Measurements from ENCODE around the gene IGSF21. TPM values are rescaled to one million over a fixed set of nuclear protein-coding genes. Genes with fewer than 3 reads are reported as not detected.

IGSF21 gene
- total and polyA plus RNA-seq, 2 donors (not counting 1 experiment from before 2014, with no cell fraction given) = not detected

DNA sequence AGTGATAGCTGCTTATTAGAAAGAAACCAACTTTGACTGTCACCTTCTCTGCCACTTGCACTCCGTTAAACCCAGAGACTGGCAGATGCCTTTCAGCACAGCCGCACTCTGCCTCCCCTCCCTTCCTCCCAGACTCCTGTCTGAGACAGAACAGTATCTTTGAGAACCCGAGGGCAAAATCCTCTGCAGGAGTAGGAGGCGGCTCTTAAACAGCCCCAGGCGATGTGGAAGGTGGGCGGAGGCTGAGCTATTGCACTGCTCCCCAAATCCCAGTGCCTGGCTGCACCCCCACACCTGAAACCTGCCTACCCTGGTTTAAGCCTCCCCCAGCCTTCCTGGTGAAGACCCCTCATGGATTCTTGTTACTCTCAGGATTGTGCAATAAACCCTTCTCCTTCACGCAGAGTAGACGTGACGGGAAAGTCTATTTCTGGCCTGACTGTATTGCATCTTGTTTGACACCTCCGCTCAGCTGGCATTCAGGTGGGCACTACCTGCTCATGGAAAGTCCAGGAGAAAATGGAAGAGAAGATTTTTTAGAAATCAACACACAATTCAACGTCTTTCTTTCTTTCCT is 34.4 kb upstream of the IGSF21 start:
- ATAC-seq (ENCODE audit: low read depth) = no peak
- no peaks in the 10 kb centered on the region for H3K9me3 ChIP-seq (ENCODE audit: control extremely low read depth in 1 of 3, control insufficient read depth in 2 of 3, insufficient read depth in 1 of 3, low read length in 2 of 3)
- H3K27ac Mint-ChIP-seq = no peak overlapping the region
- H3K79me2 ChIP-seq (ENCODE audit: control insufficient read depth, insufficient read depth, low read length) = no peaks in the 10 kb centered on the region
- H3K4me1 Mint-ChIP-seq = no peaks in the 10 kb centered on the region
- intact Hi-C loops (cut with micrococcal nuclease) = no loop called here
- no peak overlapping the region for H3K4me3 Mint-ChIP-seq
- no peak overlapping the region for H2AFZ ChIP-seq (ENCODE audit: insufficient read depth, low read depth, low read length, poor library complexity, severe bottlenecking)
- H3K9me3 Mint-ChIP-seq (ENCODE audit: insufficient read depth) = no peaks in the 10 kb centered on the region
- no peaks in the 10 kb centered on the region for H3K36me3 ChIP-seq (replicated peaks in 1 of 2; ENCODE audit: control extremely low read depth in 1 of 2, control insufficient read depth in 1 of 2, extremely low read depth in 1 of 2, insufficient read depth in 2 of 2, low read length in 1 of 2)
- no peak overlapping the region for H3K4me2 ChIP-seq (replicated peaks; ENCODE audit: low read depth, low read length, poor library complexity, severe bottlenecking)
- 86% methylated on average over 7 of the region's 11 CpGs for WGBS (ENCODE audit: insufficient coverage)
- H3K4me1 ChIP-seq (ENCODE audit: control insufficient read depth in 2 of 2, insufficient read depth in 2 of 2, low read length in 2 of 2) = no peaks in the 10 kb centered on the region
- no peak overlapping the region for H3K27ac ChIP-seq (ENCODE audit: low read length in 2 of 2)
- H4K20me1 ChIP-seq (ENCODE audit: control insufficient read depth, insufficient read depth, low read length, poor library complexity, severe bottlenecking) = no peaks in the 10 kb centered on the region
- TF ChIP-seq CTCF (IDR thresholded peaks at IDR 0.05) (no peak), EZH2 (IDR thresholded peaks at IDR 0.05; ENCODE audit: borderline replicate concordance, insufficient read depth, low read depth, low read length, poor library complexity, severe bottlenecking) (no peak)
- no peaks in the 10 kb centered on the region for H3K27me3 ChIP-seq (replicated peaks in 1 of 4; ENCODE audit: control extremely low read depth in 1 of 4, control insufficient read depth in 3 of 4, insufficient read depth in 4 of 4, low read length in 3 of 4)
- POLR2A ChIA-PET = no interaction called here
- H3K9ac ChIP-seq (ENCODE audit: low read length) = no peak overlapping the region
- peaks cover 15% of the 10 kb centered on the region for H3K27me3 Mint-ChIP-seq
- H3K4me3 ChIP-seq (ENCODE audit: control extremely low read depth in 1 of 5, extremely low read depth in 1 of 5, insufficient read depth in 1 of 5, low read depth in 2 of 5, low read length in 4 of 5) = no peak overlapping the region
- CTCF ChIA-PET = no interaction called here
- no peak for DNase-seq

GRCh38 chr1:18077657-18078215 is 29.9 kb upstream of the IGSF21 start:
- H2AFZ ChIP-seq (ENCODE audit: insufficient read depth, low read depth, low read length, poor library complexity, severe bottlenecking) = no peak overlapping the region
- intact Hi-C loops (cut with micrococcal nuclease) = no loop called here
- H3K4me1 ChIP-seq (ENCODE audit: control insufficient read depth in 2 of 2, insufficient read depth in 2 of 2, low read length in 2 of 2) = no peaks in the 10 kb centered on the region
- peaks cover 10% of the 10 kb centered on the region for H3K27me3 Mint-ChIP-seq
- no peak overlapping the region for H3K4me2 ChIP-seq (replicated peaks; ENCODE audit: low read depth, low read length, poor library complexity, severe bottlenecking)
- TF ChIP-seq CTCF (IDR thresholded peaks at IDR 0.05) = no peak
- TF ChIP-seq EZH2 (IDR thresholded peaks at IDR 0.05; ENCODE audit: borderline replicate concordance, insufficient read depth, low read depth, low read length, poor library complexity, severe bottlenecking) = no peak
- no peak overlapping the region for H3K27ac Mint-ChIP-seq
- no peak overlapping the region for H3K9ac ChIP-seq (ENCODE audit: low read length)
- H3K9me3 ChIP-seq (ENCODE audit: control extremely low read depth in 1 of 3, control insufficient read depth in 2 of 3, insufficient read depth in 1 of 3, low read length in 2 of 3) = no peaks in the 10 kb centered on the region
- H3K4me3 ChIP-seq (ENCODE audit: control extremely low read depth in 1 of 5, extremely low read depth in 1 of 5, insufficient read depth in 1 of 5, low read depth in 2 of 5, low read length in 4 of 5) = no peak overlapping the region
- H3K9me3 Mint-ChIP-seq (ENCODE audit: insufficient read depth) = no peaks in the 10 kb centered on the region
- H3K4me1 Mint-ChIP-seq = no peaks in the 10 kb centered on the region
- 45% methylated on average over 7 of the region's 7 CpGs for WGBS (ENCODE audit: insufficient coverage)
- H4K20me1 ChIP-seq (ENCODE audit: control insufficient read depth, insufficient read depth, low read length, poor library complexity, severe bottlenecking) = no peaks in the 10 kb centered on the region
- H3K27me3 ChIP-seq (replicated peaks in 1 of 4; ENCODE audit: control extremely low read depth in 1 of 4, control insufficient read depth in 3 of 4, insufficient read depth in 4 of 4, low read length in 3 of 4) = no peaks in the 10 kb centered on the region
- CTCF ChIA-PET = no interaction called here
- H3K79me2 ChIP-seq (ENCODE audit: control insufficient read depth, insufficient read depth, low read length) = no peaks in the 10 kb centered on the region
- DNase-seq (no peak), ATAC-seq (ENCODE audit: low read depth) (no peak)
- no peak overlapping the region for H3K27ac ChIP-seq (ENCODE audit: low read length in 2 of 2)
- H3K4me3 Mint-ChIP-seq = no peak overlapping the region
- no peaks in the 10 kb centered on the region for H3K36me3 ChIP-seq (replicated peaks in 1 of 2; ENCODE audit: control extremely low read depth in 1 of 2, control insufficient read depth in 1 of 2, extremely low read depth in 1 of 2, insufficient read depth in 2 of 2, low read length in 1 of 2)
- POLR2A ChIA-PET = no interaction called here
